Inferior parietal cortex (tissue), 1 donor: ENCODE data around the gene FRY.
"Not testable (repeated sequence)": the region's sequence is repeated elsewhere in the genome, so short reads cannot be mapped to it uniquely, and the experiment has no call there.

Experiments
- DNase-seq: peaks from one replicate; pipeline ENCODE4 v3.0.0-alpha.2; 2016; ENCODE audit errors: extremely low spot score

Gene FRY

GRCh38 chr13:32040689-32041088 lies 9.1 kb downstream of the FRY start:
- DNase-seq, result no peak

GRCh38 chr13:32041429-32041828 lies 9.9 kb downstream of the FRY start:
- no peak for DNase-seq

GRCh38 chr13:32042551-32042950 lies 11.0 kb downstream of the FRY start:
- DNase-seq, result no peak

GRCh38 chr13:32044446-32044845 lies 12.9 kb downstream of the FRY start:
- DNase-seq, result no peak

DNA sequence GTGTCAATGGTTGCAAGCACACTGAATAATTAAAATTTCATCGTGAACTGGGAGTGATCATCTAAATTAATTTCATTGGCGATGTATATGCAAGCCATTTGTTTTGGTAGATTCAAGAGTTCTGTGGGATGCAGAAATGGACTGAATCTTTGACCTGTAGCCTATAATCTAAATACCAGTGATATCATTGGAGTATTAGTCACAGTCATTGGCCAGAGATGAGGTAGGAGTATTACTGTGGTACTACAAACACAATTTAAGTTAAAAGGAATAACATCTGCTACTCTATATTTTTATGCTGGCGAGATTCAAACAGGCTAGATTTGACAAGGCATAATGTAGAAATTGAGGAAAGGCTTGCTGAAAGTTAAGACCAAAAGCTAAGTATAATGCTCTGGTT lies 14.0 kb downstream of the FRY start:
- DNase-seq, result no peak

DNA sequence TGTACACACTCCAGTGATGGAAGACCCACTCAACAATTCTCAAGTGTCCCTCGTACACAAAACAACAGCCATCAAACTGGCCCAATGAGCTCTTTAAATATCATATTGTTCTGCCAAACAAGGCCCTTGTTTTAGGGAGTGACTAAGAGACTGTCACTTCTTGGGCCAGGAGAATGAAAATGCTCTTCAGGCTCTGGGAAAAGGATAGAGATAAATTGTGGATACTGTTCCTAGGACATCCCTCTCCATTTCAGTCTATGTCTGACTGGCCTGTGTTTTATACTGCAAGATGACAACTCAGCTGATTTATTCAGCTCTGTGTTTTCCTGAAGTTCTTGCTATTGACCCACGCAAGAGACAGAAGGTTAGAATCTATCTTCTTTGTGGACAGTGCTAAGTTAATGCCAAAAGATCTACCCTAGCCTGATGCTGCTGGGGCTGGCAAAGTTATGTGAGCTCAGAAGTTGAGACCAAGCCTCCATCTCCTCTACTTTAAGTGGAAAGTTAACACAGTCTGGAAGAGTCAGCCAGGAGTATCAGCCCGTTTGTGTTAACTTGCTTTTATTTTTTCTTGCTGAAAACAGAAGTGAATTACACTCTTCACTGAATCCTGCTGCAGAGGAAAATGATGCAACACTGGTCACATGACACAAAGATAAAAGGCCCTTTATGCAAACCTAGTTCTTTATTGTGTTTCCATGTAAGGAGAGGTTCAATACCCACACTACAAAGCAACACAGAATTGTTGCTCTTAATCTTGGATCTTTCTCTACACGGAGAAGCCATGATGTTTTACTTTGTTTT lies 14.6 kb downstream of the FRY start:
- peak; percentile 79 for DNase-seq

GRCh38 chr13:32047088-32047487 lies 15.5 kb downstream of the FRY start:
- no peak for DNase-seq

GRCh38 chr13:32047793-32048192 lies 16.2 kb downstream of the FRY start:
- no peak for DNase-seq

GRCh38 chr13:32048816-32049215 lies 17.2 kb downstream of the FRY start:
- no peak for DNase-seq

GRCh38 chr13:32051156-32051555 lies 19.6 kb downstream of the FRY start:
- DNase-seq, result no peak

DNA sequence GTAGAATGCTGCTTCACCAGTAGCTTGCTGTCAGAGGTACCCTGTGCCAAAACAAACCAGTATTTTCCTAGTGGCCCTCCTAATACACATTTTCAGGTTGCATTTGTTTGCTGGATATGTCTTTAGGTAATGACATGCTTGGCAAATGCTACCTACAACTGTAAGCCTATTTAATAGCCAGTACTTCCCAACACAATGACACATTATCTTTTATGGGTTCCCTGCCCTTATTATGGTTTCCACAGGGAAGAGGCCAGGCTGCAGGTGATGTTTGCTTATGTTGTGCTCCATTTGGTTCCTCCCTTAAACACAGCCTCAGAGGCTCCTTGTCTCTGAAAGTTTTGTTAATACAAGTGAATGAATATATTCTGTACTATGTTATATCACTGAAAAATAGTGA lies 24.7 kb downstream of the FRY start:
- DNase-seq, result no peak

- DNase-seq, result not testable (repeated sequence)
These were observed 25.8 kb downstream of the FRY start for GRCh38 chr13:32057325-32057724.

DNA sequence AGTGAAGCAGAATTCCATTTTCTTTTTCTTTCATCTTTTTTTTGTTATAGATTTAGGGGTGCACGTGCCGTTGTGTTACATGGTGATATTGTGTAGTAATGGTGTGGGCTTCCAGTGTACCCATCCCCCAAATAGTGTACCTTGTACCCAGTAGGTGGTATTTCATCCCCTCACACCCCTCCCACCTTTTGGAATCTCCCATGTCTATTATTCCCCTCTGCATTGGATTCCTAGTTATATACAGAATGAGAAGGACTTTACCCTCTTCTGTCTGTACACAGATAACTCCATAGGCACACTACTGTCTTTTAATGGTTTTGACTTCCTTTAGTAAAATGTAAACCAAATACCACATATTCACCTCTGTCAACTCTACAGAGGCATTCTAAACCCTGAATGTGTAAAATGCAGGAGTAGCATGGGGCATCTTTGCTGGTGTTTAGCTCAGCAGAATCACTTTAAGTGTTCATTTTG lies 28.0 kb downstream of the FRY start:
- DNase-seq, result no peak

GRCh38 chr13:32060401-32060878 lies 28.9 kb downstream of the FRY start:
- no peak for DNase-seq

DNA sequence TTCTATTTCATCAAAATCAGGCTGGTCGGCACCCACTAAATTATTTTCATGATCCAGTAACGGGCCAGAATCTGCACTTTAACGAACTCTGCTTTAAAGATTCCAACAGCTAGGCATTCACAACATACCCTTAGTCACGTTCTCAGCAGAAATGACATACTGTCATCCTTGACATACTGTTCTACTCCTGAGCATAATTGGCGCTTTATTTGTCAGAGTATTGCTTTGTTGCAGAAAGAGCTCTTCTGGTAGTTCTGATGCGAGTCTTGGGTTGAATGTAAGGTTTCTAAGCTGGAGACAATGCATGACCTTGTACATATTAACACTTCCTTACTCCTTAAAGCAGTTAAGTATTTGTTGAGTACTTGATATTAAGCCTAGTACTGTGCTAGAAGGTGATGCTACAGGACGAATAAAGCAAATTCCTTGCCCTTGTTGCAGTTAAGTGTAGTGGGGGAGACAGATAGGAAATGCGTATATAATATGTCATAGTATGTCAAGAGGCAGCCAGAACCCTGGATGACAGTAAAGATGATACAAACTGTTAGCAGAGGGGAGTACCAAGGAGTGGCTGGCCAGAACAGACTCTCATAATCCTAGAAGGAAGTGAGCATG lies 32.2 kb downstream of the FRY start:
- DNase-seq, result no peak

- no peak for DNase-seq
These were observed 35.8 kb downstream of the FRY start for GRCh38 chr13:32067149-32067961.

GRCh38 chr13:32068255-32068654 lies 36.7 kb downstream of the FRY start:
- DNase-seq, result no peak

DNA sequence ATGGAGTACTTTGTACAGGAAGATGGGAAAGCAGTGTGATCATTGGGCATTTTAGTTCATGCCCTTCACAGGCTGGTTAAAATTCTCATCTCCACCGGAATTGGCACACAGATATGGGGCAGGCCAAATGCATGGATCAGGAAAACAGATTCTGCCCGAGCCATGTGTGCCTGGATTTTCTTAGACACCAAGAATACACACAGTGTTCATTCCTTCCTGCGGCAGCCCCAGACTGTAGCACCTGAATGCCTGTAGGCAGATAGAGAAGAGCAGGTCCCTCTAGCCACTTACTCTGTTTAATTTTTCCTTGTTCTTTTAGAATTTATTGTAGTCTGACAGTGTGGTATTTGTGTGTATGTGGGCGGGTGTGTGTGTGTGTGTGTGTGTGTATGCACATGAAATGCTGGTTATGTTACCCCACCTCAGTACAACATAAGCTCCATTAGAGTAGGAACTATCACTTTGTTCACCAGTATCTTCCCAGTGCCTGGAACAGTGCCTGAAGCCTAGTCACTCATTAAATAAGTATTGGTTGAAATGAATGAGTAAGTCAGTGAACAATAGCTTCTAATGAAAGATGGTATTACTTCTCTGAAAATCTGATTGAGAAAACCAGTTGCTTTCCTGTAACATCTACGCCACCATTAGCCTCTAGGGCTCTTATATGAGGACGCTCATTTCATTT lies 41.7 kb downstream of the FRY start:
- DNase-seq, result no peak

- no peak for DNase-seq
These were observed 43.7 kb downstream of the FRY start for GRCh38 chr13:32075170-32075851.

DNA sequence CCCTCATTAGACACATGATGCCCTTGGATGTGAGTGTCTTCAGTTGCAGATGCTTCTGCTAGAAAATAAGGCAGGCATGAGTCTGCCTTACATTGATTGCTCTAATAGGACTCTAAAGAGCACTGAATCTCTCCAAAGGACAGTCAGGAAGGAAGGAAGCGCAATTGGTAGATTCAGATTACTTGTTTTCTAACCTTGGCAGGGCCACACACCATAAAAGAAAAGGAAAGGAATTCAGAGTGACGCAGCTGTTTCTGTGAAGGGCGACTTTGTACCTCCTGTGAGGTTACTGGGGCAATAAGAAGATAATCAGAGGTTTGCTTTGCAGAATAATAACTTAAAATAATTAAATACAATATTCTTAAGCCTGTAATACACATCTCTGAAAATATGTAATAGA lies 48.0 kb downstream of the FRY start:
- no peak for DNase-seq

- no peak for DNase-seq
These were observed 48.8 kb downstream of the FRY start for GRCh38 chr13:32080328-32080744.
